Activated B cell treated with CpG ODN at 0.5 μM for 24 hours (primary cell): ENCODE results near the gene ANGEL2. TPM values are rescaled to one million over a fixed set of nuclear protein-coding genes. Genes with fewer than 3 reads are reported as not detected.

Source experiments
- ATAC-seq: fragments of 200-7000 bp; cut with Tn5 transposase; one replicate; pipeline ENCODE4 v1.10.0; 2021; ENCODE audit warnings: low read depth, mild to moderate bottlenecking, moderate library complexity
- CTCF ChIA-PET: fragments of 350-600 bp; sonication (Branson Sonifier 250); formaldehyde crosslinking; loops from one replicate; lab custom pipeline; 2021; ENCODE audit warnings: antibody characterized with exemption; lab: Charles Lee
- POLR2A ChIA-PET: fragments of 350-600 bp; sonication (Branson Sonifier 250); formaldehyde crosslinking; loops from one replicate; lab custom pipeline; 2021; ENCODE audit warnings: antibody characterized with exemption; lab: Charles Lee
- DNase-seq: peaks from one replicate; pipeline ENCODE4 v3.0.0; 2022
- H3K27ac Mint-ChIP-seq: one replicate; pipeline ENCODE4 v1.8.0; 2020; ENCODE audit warnings: mixed read lengths
- H3K27me3 Mint-ChIP-seq: one replicate; pipeline ENCODE4 v1.8.0; 2021; ENCODE audit warnings: mixed read lengths
- H3K36me3 Mint-ChIP-seq: one replicate; pipeline ENCODE4 v1.8.0; 2021; ENCODE audit warnings: low read depth, mixed read lengths
- H3K4me1 Mint-ChIP-seq: one replicate; pipeline ENCODE4 v1.8.0; 2021; ENCODE audit warnings: mixed read lengths
- H3K4me3 Mint-ChIP-seq: one replicate; pipeline ENCODE4 v1.8.0; 2020; ENCODE audit warnings: mild to moderate bottlenecking, mixed read lengths
- H3K9me3 Mint-ChIP-seq: one replicate; pipeline ENCODE4 v1.8.0; 2020; ENCODE audit warnings: mixed read lengths
- intact Hi-C: fragments of 100-400 bp; cut with micrococcal nuclease; formaldehyde crosslinking; loops from one replicate; pipeline ENCODE4 v1.15.1; 2024
- total RNA-seq: library from RNA; stranded (reverse); gene quantifications from 2 replicates; pipeline ENCODE4 v1.2.3, GENCODE V29; 2022
- TF ChIP-seq, protein P1 (sequence below): fragments of 200-600 bp; IDR thresholded peaks from one replicate; pipeline ENCODE4 v1.8.0; 2022; ENCODE audit warnings: antibody characterized with exemption, mild to moderate bottlenecking

Gene ANGEL2
- total RNA-seq, 1 donor from 2014 or later, result 63.3 TPM

DNA sequence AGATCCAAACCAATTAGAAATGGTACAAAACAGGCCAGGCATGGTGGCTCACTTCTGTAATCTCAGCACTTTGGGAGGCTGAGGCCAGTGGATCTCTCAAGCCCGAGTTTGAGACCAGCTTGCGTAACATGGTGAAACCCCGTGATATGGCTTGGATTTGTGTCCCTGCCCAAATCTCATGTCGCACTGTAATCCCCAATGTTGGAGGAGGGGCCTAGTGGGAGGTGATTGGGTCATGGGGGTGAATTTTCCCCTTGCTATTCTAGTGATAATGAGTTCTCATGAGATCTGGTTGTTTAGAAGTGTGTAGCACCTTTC, 72.3 kb downstream of the ANGEL2 start:
- H3K4me1 Mint-ChIP-seq, result peaks cover 37% of the 10 kb centered on the region
- DNase-seq, result no peak
- TF ChIP-seq, protein P1, sequence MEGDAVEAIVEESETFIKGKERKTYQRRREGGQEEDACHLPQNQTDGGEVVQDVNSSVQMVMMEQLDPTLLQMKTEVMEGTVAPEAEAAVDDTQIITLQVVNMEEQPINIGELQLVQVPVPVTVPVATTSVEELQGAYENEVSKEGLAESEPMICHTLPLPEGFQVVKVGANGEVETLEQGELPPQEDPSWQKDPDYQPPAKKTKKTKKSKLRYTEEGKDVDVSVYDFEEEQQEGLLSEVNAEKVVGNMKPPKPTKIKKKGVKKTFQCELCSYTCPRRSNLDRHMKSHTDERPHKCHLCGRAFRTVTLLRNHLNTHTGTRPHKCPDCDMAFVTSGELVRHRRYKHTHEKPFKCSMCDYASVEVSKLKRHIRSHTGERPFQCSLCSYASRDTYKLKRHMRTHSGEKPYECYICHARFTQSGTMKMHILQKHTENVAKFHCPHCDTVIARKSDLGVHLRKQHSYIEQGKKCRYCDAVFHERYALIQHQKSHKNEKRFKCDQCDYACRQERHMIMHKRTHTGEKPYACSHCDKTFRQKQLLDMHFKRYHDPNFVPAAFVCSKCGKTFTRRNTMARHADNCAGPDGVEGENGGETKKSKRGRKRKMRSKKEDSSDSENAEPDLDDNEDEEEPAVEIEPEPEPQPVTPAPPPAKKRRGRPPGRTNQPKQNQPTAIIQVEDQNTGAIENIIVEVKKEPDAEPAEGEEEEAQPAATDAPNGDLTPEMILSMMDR, result no peak
- H3K36me3 Mint-ChIP-seq, result no peaks in the 10 kb centered on the region
- no peaks in the 10 kb centered on the region for H3K27me3 Mint-ChIP-seq
- ATAC-seq, result no peak
- POLR2A ChIA-PET, result no interaction called here
- CTCF ChIA-PET, result no interaction called here
- peaks cover 6% of the 10 kb centered on the region for H3K9me3 Mint-ChIP-seq
- H3K4me3 Mint-ChIP-seq, result no peak overlapping the region
- no peak overlapping the region for H3K27ac Mint-ChIP-seq
- intact Hi-C loops, result no loop called here

DNA sequence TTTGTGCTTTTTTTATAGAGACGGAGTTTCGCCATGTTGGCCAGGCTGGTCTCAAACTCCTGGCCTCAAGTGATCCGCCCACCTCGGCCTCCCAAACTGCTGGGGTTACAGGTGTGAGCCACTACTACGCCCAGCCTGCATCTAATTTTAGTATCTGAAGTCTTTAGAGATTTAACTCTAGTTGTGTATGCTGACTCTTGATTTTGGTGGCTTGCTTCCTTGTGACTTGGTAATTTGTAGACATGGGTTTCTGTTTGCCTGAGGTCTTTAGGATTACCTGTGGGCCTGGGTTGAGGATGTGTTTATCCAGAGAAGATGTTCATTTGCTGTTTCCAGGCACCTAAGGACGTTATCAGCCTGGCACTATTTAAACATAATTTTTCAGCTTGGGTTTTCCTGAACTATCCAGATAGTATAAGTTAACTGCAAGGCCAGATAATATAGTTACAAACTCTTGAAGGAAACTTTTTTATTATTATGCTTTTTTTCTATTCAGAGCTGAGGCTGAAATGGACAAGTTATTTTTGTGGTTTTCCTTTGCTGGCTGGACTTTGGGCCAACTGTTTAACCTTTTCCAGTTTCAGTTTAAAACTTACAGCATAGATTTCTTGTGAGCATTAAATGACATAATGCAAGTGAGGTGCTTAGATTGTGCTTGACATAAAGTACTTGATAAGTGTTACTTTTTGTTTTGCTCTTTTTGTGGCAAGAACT, 72.8 kb downstream of the ANGEL2 start:
- intact Hi-C loops, result no loop called here
- ChIA-PET POLR2A (no interaction called here), CTCF (no interaction called here)
- ATAC-seq (no peak), DNase-seq (no peak)
- Mint-ChIP-seq H3K27me3 (no peaks in the 10 kb centered on the region), H3K27ac (no peak overlapping the region), H3K9me3 (peaks cover 6% of the 10 kb centered on the region), H3K4me3 (no peak overlapping the region), H3K4me1 (peaks cover 37% of the 10 kb centered on the region), H3K36me3 (no peaks in the 10 kb centered on the region)
- TF ChIP-seq, protein P1, result no peak

Other genes with a start within 250 kb of the ANGEL2 start
- 34.4 and 44.5 TPM in 2 replicates for gene NSL1, start 224.1 kb downstream of the ANGEL2 start, total RNA-seq
- 30.3 and 31.4 TPM in 2 replicates for gene TATDN3, start 224.0 kb downstream of the ANGEL2 start, total RNA-seq
- 0.64 TPM in 1 of 2 replicates, not detected in the other for gene SPATA45, start 168.2 kb downstream of the ANGEL2 start, total RNA-seq
- 12.7 and 16.4 TPM in 2 replicates for gene FLVCR1, start 157.6 kb downstream of the ANGEL2 start, total RNA-seq
- 0.07 and 0.17 TPM in 2 replicates for gene VASH2, start 65.3 kb downstream of the ANGEL2 start, total RNA-seq
- gene RPS6KC1, start 35.4 kb upstream of the ANGEL2 start, total RNA-seq, result 12.9 and 13.0 TPM in 2 replicates